DMS153 (cell line): Measurements from ENCODE around the gene FXYD6.
A peak's percentile ranks its signal among the peaks of the same experiment; 100 is the strongest.

Source experiments
- DNase-seq: peaks from one replicate; lab custom pipeline; 2025; lab: John Stamatoyannopoulos, UW

The FXYD6 gene

GRCh38 chr11:117830072-117830471 lies 46.4 kb downstream of the FXYD6 start:
- no peak for DNase-seq

- no peak for DNase-seq
Measured at GRCh38 chr11:117829369-117829725, 47.1 kb downstream of the FXYD6 start.

- DNase-seq: no peak
Measured at GRCh38 chr11:117828611-117829368, 47.7 kb downstream of the FXYD6 start.

- DNase-seq: peak; percentile 32
Measured at GRCh38 chr11:117827521-117828511, 48.6 kb downstream of the FXYD6 start.

GRCh38 chr11:117826832-117827231 lies 49.6 kb downstream of the FXYD6 start:
- DNase-seq: no peak

GRCh38 chr11:117826190-117826570 lies 50.3 kb downstream of the FXYD6 start:
- no peak for DNase-seq

GRCh38 chr11:117825538-117826189 lies 50.8 kb downstream of the FXYD6 start:
- DNase-seq: no peak

- DNase-seq: no peak
Measured at GRCh38 chr11:117824571-117825537, 51.6 kb downstream of the FXYD6 start, which contains the start of gene FXYD2. Gene FXYD2 (minus strand): TSS chr11:117824744. CDS start chr11:117824678, 66 bp downstream.

- no peak for DNase-seq
Measured at GRCh38 chr11:117823946-117824420, 52.5 kb downstream of the FXYD6 start.

- no peak for DNase-seq
Measured at GRCh38 chr11:117823294-117823945, 53.0 kb downstream of the FXYD6 start.

- DNase-seq: no peak
Measured at GRCh38 chr11:117822074-117823033, 54.1 kb downstream of the FXYD6 start.

- DNase-seq: no peak
Measured at GRCh38 chr11:117821431-117821830, 55.0 kb downstream of the FXYD6 start.

GRCh38 chr11:117820516-117820915 lies 55.9 kb downstream of the FXYD6 start:
- DNase-seq: no peak

GRCh38 chr11:117820071-117820470 lies 56.4 kb downstream of the FXYD6 start:
- DNase-seq: peak; percentile 77

- peak; percentile 68 for DNase-seq
Measured at GRCh38 chr11:117819096-117820040, 57.1 kb downstream of the FXYD6 start.

- DNase-seq: no peak
Measured at GRCh38 chr11:117818041-117818873, 58.2 kb downstream of the FXYD6 start.

- peak; percentile 48 for DNase-seq
Measured at GRCh38 chr11:117817368-117818040, 59.0 kb downstream of the FXYD6 start.
